ENCODE data around the gene SUMO2. TPM values are rescaled to one million over a fixed set of nuclear protein-coding genes. Genes with fewer than 3 reads are reported as not detected.
"Not testable (repeated sequence)": the region's sequence is repeated elsewhere in the genome, so short reads cannot be mapped to it uniquely, and the experiment has no call there.

SUMO2 gene
- total and polyA plus RNA-seq, 10 of the 15 experiments (the other 5 are each of a cell fraction or from before 2014, with no cell fraction given) = 163 to 803 (median 555) TPM

DNA sequence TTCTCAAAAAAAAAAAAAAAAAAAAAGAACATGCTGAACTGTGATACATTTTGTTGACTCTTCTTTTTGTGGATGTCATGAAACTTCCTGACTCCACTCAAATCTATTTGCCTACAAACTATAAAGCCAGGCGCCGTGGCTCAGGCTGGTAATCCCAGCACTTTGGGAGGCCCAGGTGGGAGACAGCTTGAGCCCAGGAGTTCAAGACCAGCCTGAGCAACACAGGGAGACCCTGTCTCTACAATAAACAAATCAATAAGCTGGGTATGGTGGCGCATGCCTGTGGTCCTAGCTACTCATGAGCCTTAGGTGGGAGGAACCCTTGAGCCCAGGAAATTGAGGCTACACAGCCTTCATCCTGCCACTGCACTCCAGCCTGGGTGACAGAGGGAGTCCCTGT is 49.8 kb downstream of the SUMO2 start (continued):
- no peak for TF ChIP-seq CHD1 (IDR thresholded peaks at IDR 0.05; ENCODE audit: low read depth, low read length)
- TF ChIP-seq TCF12 (IDR thresholded peaks at IDR 0.05; ENCODE audit: low read depth, low read length) = no peak
- TF ChIP-seq RB1 (IDR thresholded peaks at IDR 0.05; ENCODE audit: borderline replicate concordance) = no peak

DNA sequence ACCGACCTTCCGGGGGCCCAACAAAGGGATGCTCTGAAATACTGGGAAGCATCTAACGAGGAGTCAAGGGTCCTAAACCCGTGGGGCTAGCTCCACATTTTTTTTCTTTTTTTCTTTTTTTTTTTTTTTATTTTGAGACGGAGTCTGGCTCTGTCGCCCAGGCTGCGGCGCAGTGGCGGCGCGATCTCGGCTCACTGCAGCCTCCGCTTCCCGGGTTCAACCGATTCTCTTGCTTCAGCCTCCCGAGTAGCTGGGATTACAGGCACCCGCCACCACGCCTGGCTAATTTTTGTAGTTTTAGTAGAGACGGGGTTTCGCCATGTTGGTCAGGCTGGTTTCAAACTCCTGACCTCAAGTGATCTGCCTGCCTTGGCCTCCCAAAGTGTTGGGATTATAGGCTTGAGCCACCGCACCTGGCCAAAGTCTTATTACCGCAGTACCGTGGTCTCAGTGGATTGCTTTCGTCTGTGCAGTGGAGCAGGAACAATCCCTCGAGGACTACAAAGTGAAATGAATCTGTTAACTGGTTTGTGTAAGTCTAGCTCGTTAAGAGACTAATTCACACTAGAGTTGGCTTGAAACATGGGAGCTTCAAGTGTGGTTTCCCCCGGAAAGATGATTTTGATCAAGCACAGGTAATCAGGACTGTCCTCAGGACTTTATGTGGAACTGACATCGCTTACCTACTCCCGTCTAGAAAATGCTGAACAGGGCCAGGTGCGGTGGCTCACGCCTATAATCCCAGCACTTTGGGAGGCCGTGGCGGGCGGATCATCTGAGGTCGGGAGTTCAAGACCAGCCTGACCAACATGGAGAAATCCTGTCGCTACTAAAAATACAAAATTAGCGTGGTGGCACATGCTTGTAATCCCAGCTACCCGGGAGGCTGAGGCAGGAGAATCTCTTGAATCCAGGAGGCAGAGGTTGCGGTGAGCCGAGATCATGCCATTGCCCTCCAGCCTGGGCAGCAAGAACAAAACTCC is 50.5 kb downstream of the SUMO2 start:
- ATAC-seq; H3K36me3 ChIP-seq (ENCODE audit: control insufficient read depth in 2 of 2, insufficient read depth in 2 of 2, low read length in 1 of 2); FAIRE-seq; H3K27me3 ChIP-seq (replicated peaks in 1 of 2; ENCODE audit: control insufficient read depth in 2 of 2, insufficient read depth in 2 of 2, low read length in 1 of 2); DNase-seq (ENCODE audit: low read depth, low spot score); H4K20me1 ChIP-seq (ENCODE audit: control insufficient read depth, insufficient read depth); in situ Hi-C loops (cut with MboI); intact Hi-C loops (cut with micrococcal nuclease; ENCODE audit: unreplicated experiment); H3K9me3 ChIP-seq (replicated peaks; ENCODE audit: control insufficient read depth, insufficient read depth, low read length): not testable (repeated sequence)
- peaks cover 21% of the 10 kb centered on the region for H3K79me2 ChIP-seq (ENCODE audit: control insufficient read depth, insufficient read depth, low read length)
- H3K9ac ChIP-seq (ENCODE audit: control insufficient read depth, insufficient read depth, low read length) = peak overlapping the region; percentile 75
- 61% methylated on average over 37 of the region's 40 CpGs for WGBS (ENCODE audit: insufficient coverage, insufficient replicate concordance, low lambda C conversion rate, missing lambda C conversion rate)
- H3K4me1 ChIP-seq (ENCODE audit: control insufficient read depth, insufficient read depth, low read length) = peaks cover 14% of the 10 kb centered on the region
- BruUV-seq (replicated peaks) = TSS peak; percentile 53
- POLR2A ChIA-PET = interaction anchor here (0.6 to 6.2 kb wide), 12 partner anchors 9 to 170 kb away, joined by 3 to 53 read pairs (median 4); partner anchors contain the start of gene ARMC7
- peak overlapping the region; percentile 74 for H3K4me3 ChIP-seq
- peak overlapping the region; percentile 94 for H3K4me2 ChIP-seq (ENCODE audit: control insufficient read depth, insufficient read depth)
- SMC1A ChIA-PET (ENCODE audit: uncharacterized antibody, unreplicated experiment) = interaction anchor here (0.6 to 6.1 kb wide), 9 partner anchors 17 to 1359 kb away, joined by 3 to 77 read pairs (median 4); partner anchors contain the start of gene MRPL58
- peak overlapping the region; percentile 90 for H2AFZ ChIP-seq (ENCODE audit: control insufficient read depth, low read depth, low read length)
- CTCF ChIA-PET = interaction anchor here (0.6 to 9.3 kb wide), 18 partner anchors 13 to 171 kb away, joined by 3 to 167 read pairs (median 4); partner anchors contain the start of gene NUP85
- RAD21 ChIA-PET (ENCODE audit: unreplicated experiment) = interaction anchor here (1.0 to 4.7 kb wide), 9 partner anchors 15 to 171 kb away, joined by 3 to 70 read pairs (median 7); no protein-coding TSS in a partner anchor
- H3K27ac ChIP-seq (ENCODE audit: control insufficient read depth, insufficient read depth) = peak overlapping the region; percentile 82
- TF ChIP-seq MTA2 (IDR thresholded peaks at IDR 0.05; ENCODE audit: low read depth) (0 out of 2 replicates have a peak, but pooled peaks have one; percentile 8), HDGF (IDR thresholded peaks at IDR 0.05) (peak; percentile 83), NBN (IDR thresholded peaks at IDR 0.05) (peak; percentile 74; the same call in 1 of the 2 replicates)
- TF ChIP-seq, protein P1, sequence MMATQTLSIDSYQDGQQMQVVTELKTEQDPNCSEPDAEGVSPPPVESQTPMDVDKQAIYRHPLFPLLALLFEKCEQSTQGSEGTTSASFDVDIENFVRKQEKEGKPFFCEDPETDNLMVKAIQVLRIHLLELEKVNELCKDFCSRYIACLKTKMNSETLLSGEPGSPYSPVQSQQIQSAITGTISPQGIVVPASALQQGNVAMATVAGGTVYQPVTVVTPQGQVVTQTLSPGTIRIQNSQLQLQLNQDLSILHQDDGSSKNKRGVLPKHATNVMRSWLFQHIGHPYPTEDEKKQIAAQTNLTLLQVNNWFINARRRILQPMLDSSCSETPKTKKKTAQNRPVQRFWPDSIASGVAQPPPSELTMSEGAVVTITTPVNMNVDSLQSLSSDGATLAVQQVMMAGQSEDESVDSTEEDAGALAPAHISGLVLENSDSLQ (IDR thresholded peaks at IDR 0.05) = peak; percentile 18; the same call in 1 of the 2 replicates
- TF ChIP-seq, protein P2, sequence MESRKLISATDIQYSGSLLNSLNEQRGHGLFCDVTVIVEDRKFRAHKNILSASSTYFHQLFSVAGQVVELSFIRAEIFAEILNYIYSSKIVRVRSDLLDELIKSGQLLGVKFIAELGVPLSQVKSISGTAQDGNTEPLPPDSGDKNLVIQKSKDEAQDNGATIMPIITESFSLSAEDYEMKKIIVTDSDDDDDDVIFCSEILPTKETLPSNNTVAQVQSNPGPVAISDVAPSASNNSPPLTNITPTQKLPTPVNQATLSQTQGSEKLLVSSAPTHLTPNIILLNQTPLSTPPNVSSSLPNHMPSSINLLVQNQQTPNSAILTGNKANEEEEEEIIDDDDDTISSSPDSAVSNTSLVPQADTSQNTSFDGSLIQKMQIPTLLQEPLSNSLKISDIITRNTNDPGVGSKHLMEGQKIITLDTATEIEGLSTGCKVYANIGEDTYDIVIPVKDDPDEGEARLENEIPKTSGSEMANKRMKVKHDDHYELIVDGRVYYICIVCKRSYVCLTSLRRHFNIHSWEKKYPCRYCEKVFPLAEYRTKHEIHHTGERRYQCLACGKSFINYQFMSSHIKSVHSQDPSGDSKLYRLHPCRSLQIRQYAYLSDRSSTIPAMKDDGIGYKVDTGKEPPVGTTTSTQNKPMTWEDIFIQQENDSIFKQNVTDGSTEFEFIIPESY (IDR thresholded peaks at IDR 0.05) = peak; percentile 81; the same call in 1 of the 2 replicates
- TF ChIP-seq, protein P3, sequence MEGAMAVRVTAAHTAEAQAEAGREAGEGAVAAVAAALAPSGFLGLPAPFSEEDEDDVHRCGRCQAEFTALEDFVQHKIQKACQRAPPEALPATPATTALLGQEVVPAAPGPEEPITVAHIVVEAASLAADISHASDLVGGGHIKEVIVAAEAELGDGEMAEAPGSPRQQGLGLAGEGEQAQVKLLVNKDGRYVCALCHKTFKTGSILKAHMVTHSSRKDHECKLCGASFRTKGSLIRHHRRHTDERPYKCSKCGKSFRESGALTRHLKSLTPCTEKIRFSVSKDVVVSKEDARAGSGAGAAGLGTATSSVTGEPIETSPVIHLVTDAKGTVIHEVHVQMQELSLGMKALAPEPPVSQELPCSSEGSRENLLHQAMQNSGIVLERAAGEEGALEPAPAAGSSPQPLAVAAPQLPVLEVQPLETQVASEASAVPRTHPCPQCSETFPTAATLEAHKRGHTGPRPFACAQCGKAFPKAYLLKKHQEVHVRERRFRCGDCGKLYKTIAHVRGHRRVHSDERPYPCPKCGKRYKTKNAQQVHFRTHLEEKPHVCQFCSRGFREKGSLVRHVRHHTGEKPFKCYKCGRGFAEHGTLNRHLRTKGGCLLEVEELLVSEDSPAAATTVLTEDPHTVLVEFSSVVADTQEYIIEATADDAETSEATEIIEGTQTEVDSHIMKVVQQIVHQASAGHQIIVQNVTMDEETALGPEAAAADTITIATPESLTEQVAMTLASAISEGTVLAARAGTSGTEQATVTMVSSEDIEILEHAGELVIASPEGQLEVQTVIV (IDR thresholded peaks at IDR 0.05; ENCODE audit: borderline replicate concordance, partially characterized antibody) = peak; percentile 19
- TF ChIP-seq, protein P4, sequence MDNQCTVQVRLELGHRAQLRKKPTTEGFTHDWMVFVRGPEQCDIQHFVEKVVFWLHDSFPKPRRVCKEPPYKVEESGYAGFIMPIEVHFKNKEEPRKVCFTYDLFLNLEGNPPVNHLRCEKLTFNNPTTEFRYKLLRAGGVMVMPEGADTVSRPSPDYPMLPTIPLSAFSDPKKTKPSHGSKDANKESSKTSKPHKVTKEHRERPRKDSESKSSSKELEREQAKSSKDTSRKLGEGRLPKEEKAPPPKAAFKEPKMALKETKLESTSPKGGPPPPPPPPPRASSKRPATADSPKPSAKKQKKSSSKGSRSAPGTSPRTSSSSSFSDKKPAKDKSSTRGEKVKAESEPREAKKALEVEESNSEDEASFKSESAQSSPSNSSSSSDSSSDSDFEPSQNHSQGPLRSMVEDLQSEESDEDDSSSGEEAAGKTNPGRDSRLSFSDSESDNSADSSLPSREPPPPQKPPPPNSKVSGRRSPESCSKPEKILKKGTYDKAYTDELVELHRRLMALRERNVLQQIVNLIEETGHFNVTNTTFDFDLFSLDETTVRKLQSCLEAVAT (IDR thresholded peaks at IDR 0.05) = peak; percentile 99
